HG02938 (cell line): ENCODE measurements around the gene RLN1.
"Not testable (repeated sequence)": the region's sequence is repeated elsewhere in the genome, so short reads cannot be mapped to it uniquely, and the experiment has no call there.

Experiments
- ATAC-seq: cut with Tn5 transposase; IDR thresholded peaks from one replicate; pipeline ENCODE4 v1.9.1; 2021; ENCODE audit warnings: mild to moderate bottlenecking, moderate library complexity; ENCODE audit not compliant: unreplicated experiment

RLN1 gene

DNA sequence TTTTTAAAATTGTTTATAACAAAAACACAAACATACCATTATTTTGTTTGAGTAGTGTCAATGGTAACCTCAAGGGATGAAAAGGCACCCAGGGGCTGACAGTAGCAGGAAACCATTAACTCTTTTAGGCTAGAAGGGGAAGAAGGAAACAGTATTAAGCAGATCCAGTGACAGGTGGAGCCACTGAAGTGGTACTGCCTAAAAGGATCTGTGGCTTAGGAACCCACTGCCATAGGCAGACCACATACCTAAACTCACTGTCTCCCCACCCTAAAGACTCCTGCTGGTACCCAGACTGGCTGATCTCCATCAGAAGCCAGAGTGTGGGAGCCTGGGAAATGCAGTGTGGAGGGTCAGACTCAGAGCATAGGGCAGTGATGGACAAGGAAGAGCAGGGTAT lies 13.5 kb downstream of the RLN1 start:
- ATAC-seq, result no peak

DNA sequence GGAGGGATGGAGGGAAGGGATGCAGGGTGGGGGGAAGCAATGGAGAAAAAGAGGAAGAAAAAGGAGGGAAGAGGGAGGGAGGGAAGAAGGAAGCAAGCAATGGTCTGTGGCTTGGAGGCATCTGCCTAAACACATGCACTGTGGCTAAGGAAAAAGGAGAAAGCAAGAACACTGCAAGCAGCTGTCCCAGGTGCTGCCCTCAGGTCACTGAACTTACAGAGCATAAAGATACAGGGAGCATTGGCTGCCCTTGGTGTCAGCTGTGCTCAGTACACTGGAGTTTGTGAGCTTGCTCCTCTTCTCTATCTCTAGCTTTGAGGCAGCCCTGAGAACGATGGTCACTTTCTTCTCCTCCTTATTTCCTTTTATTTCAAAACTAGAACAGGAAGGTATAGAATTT lies 18.1 kb downstream of the RLN1 start:
- ATAC-seq, result not testable (repeated sequence)

DNA sequence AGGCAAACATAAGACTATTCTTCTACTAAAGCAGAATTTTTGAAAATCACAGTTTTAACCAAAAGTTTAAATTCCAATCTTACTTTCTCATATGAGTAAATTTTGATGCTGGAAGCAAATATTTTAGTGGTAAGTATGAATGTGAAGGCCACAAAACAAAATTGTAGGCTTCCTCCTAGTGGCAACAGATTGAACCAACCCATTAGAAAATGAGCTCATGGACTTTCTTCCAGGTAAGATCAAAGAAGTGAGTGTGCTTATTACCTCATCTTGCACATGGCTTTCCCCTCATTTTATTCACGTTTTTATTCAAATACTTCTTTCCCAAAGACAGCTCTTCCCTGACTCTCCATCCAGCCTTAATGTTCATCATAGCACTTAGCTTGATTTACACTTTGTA lies 18.6 kb downstream of the RLN1 start:
- no peak for ATAC-seq

- ATAC-seq, result not testable (repeated sequence)
Observed at GRCh38 chr9:5316406-5316805, 23.3 kb downstream of the RLN1 start.

- no peak for ATAC-seq
Observed at GRCh38 chr9:5315187-5315923, 24.3 kb downstream of the RLN1 start.

DNA sequence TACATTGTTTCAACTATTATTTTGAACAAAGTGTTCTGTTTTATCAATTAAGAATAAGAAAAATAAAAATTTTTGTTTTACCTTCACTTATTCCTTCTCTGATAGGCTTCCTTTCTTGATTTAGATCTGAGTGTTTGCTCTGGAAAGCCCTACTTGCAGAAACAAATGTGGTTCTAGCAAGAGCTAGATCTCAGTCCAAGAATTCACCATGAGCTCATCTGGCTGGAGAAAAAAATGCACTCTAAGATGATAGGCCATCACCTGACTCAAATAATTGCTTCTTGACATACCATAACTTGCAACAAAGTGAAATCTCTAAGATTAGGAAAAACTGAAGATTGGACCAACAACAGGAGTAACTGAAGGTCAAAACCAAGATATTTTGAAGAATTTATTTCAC lies 28.8 kb downstream of the RLN1 start:
- no peak for ATAC-seq

DNA sequence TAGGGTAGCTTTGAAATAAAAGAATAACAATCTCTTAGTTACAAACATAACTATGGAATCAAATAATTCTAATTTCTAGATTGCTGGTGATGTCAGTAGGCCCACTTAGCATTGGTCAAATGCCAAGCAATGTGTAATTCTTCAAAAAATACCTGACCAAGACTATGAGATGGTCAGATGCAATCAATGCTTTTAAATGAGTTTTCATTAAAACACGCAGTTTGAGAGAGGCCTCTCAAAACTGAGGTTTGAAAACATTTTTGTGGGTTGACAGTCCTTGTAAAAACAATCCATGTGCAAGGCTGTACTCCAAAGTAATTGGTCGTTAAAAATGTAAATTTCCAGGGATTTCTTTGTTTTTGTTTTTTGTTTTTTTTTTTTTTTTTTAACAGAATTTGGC lies 33.9 kb downstream of the RLN1 start:
- ATAC-seq, result no peak

- ATAC-seq, result peak; percentile 99
Observed at GRCh38 chr9:5303840-5304795, 35.6 kb downstream of the RLN1 start, which contains the start of gene RLN2. Gene RLN2 (minus strand): TSS chr9:5304716. CDS start chr9:5304580, 136 bp downstream.

DNA sequence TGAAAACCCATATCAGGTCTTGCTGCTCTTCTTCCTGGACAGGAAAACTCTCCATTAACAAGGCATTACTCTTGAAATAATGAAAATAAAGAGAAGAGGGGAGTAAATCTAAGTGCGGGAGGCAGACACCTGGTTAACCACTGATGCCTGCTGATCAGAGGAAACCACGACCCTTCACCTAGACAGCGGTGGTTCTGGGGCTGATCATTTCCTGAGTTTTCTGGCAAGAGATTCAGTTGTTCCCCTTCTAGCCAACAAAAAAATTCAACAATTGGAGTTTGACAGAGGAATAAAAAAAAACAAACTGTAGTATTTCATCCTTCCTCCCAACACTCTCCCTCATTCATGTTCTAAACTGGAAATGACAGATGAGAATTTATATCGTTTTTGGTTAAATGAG lies 38.1 kb downstream of the RLN1 start:
- no peak for ATAC-seq

- ATAC-seq, result no peak
Observed at GRCh38 chr9:5292141-5292540, 47.5 kb downstream of the RLN1 start.

DNA sequence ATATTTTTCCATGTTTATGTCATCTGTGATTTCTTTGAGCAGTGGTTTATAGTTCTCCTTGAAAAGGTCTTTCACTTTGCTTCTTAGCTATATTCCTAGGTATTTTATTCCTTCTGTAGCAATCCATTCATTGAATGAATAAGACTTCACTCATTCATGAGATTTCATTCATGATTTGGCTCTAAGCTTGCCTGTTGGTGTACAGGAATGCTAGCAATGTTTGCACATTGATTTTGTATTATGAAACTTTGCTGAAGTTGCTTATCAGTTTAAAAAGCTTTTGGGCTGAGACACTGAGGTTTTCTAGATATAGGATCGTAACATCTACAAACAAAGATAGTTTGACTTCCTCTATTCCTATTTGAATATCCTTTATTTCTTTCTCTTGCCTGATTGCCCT lies 51.1 kb downstream of the RLN1 start:
- ATAC-seq, result no peak

DNA sequence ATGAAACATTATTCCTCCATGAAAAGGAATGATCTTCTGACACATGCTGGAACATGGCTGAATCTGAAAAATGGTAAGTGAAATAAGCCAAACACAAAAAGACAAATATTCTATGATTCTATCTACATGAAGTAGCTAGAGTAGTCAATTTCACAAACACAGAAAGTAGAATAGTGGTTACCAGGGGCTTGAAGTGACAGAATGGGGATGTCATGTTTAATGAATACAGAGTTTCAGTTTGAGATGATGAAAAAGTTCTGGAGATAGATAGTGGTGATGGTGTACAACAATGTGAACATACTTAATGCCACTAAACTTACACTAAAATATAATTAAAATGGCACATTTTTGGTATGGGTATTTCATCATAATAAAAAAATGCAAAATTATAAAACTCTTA lies 53.4 kb downstream of the RLN1 start:
- ATAC-seq, result peak; percentile 73
